Stimulated activated CD4-positive, alpha-beta T cell treated with anti-CD3 and anti-CD28 coated beads, Interleukin-4, amount 100 ng/mL, for 1 hour (primary cell): Measurements from ENCODE around the gene RAPSN.

Source experiments
- DNase-seq: peaks from one replicate; pipeline ENCODE4 v3.0.0-alpha.2; 2020

RAPSN gene

DNA sequence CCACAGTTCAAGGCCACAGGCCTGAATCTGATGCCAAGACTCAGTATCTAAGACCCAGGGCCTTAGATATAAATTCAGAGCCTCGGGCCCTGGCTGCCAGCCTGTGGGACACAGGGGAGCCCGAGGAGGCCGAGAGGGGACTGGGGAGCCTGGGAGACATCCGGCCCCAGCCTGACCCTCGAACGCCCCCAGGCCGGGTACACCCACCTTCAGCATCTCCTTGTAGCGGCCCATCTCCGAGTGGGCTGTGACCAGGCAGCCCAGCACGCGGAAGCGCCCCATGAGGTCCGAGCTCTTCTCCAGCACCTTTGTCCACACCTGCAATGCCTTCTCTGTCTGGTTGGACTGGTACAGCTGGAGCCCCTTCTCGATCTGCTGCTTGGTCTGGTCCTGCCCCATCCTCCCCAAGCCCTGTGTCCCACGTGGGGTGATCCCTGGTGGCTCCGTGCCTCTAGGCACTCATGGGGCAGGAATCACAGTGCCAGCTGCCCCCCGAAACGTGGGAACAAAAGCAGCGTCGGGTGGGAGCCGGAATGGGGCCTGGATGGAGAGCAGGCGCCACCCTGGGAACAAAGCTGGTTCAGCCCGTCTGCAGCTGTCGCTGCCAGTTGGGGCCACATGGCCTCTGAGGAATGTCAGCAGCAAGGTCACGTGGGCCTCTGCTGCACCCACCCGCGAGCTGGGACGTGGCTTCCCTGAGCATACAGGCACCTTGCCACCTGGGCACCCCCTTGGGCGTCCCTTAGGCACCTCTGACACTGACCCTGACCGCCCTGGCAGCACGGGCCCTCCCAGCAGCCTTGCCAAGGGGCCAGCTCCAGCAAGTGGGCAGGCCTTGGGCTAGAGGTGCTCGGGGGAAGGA is at the start of gene RAPSN:
Gene RAPSN (minus strand): TSS at position 571 of the 862 bp plus-strand sequence. CDS start 172 bp downstream, at position 399.
- no peak for DNase-seq

DNA sequence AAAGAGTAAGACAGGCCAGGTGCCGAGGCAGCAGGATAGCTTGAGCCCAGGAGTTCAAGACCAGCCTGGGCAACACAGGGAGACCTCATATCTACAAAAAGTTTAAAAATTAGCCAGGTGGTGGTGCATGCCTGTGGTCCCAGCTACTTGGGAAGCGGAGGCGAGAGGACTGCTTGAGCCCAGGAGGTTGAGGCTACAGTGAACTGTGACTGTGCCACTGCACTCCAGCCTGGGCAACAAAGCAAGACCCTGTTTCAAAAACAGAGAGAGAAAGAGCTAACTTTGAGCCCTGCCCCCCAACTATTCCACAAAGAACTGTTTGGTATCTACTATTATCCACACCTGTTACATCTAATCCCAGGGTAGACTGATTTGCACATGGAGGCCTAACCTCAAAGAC is 49.2 kb upstream of the RAPSN start:
- no peak for DNase-seq

GRCh38 chr11:47496808-47497207 is 47.9 kb upstream of the RAPSN start:
- DNase-seq: no peak

DNA sequence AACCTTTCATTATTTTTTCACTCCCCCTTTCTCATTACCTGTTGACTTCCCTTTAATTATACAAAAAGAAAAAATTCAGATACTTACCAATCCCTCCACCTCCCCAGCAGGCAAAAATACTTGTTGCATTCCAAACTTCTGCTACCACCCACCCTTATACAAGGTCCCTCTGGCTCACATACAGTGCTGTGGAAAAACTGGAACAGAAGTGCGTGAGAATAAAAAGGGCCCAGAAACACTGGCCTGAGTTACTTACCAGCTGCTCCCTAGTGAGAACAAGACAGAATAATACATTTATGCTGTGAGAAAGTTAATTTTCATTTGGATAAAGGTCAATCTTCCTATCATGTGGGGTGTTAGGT is 46.9 kb upstream of the RAPSN start:
- no peak for DNase-seq

DNA sequence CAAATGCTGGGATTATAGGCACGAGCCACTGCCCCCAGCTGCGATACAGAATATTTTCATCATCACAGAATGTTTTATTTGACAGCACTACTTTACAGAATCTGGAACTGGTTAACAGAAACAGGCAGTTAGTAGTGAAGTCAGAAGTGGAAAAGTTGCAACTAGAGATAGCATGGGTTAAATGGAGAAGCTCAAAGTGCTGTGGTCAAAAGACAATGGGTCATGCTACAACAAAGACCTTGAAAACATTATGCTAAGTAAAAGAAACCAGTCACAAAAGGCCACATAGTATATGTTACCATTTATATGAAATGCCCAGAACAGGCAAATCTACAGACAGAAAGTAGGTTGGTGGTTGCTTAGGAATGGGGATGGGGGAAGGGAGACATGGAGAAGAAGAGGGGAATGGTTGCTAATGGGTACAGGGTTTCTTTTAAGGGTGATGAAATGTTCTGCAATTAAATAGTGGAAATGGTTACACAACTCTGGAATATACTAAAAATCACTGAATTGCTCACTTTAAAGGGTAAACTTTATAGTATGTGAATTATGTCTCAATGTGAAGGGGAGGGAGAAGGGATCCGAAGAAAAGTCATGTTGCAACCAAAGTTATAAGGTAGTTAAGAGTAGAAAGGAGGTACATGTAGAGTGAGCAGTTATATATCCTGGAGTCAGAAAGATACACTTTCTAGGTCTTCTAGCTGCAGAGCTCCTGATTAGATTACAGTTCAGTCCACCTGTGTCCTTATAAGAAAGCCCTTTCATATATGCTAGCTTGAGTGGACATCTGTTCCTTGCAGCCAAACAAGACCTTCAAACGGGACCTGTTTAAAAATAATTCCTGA is 46.3 kb upstream of the RAPSN start:
- no peak for DNase-seq

DNA sequence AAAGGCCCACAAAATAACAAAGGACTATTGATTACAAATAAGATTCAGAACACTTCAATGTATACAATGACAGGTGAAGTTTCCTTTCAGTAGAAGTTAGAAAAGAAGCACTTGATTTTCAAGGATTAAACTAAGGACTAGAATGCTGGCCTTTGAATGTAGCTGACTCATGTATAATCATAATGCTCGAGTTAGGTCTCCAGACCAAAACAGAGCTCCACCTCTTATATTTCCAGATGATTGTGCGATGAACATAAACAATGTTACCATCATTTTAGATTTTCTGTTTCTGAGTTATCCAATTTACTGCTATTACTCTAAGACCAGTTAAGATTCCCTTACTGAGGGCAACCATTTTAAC is 40.4 kb upstream of the RAPSN start:
- no peak for DNase-seq

- DNase-seq: no peak
These were observed 39.9 kb upstream of the RAPSN start for GRCh38 chr11:47488674-47489394.

DNA sequence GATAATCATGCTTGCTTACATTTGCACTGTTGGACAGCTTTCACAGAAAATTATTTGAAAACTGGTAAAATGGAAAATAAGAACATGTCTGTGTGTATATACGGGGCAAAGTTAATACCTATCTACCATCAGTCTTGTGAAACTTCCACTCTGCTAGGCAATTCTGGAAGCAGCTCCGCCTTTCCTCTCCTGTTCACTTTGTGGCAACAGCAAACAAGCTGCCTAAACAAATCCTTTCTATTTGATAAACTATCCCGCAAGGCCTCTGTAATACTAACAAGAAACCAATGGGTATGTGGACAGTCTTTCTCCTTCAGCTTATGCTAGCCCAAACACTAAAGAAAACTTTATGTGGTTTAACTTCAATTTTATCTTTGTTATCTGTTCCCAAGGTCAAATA is 39.2 kb upstream of the RAPSN start:
- no peak for DNase-seq

GRCh38 chr11:47487421-47487820 is 38.5 kb upstream of the RAPSN start:
- no peak for DNase-seq

- DNase-seq: no peak
These were observed 36.2 kb upstream of the RAPSN start for GRCh38 chr11:47485107-47485506.

DNA sequence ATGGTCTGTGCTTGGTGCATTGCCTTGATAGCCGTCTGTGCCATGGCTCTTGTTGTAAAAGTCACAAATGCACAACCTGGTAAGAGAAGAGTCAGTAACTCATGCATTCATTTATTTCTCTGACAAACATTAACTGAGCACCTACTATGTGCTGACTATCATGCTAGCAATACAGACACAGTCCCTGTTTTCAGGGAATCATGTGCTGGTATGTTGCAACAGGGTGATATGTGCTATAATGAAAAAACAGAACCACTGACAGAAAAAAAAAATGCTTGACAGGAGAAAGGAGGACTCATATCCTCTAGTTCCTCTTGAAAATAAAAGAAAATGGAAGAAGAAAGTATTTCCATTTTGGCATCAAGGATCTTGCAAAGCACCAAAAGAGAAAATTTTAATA is 34.5 kb upstream of the RAPSN start:
- DNase-seq: no peak

DNA sequence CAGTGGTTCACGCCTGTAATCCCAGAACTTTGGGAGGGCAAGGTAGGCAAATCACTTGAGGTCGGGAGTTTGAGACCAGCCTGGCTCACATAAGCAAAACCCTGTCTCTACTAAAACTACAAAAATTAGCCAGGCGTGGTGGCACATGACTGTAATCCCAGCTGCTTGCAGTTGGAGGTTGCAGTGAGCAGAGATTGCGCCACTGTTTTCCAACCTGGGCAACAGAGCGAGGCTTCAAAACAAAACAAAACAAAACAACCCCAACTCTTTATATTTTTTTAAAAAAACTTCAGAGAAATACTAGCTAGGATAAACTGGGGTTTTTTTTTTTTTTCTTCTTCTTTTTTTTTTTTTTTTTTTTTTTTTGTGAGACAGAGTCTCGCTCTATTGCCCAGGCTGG is 31.8 kb upstream of the RAPSN start:
- DNase-seq: no peak

DNA sequence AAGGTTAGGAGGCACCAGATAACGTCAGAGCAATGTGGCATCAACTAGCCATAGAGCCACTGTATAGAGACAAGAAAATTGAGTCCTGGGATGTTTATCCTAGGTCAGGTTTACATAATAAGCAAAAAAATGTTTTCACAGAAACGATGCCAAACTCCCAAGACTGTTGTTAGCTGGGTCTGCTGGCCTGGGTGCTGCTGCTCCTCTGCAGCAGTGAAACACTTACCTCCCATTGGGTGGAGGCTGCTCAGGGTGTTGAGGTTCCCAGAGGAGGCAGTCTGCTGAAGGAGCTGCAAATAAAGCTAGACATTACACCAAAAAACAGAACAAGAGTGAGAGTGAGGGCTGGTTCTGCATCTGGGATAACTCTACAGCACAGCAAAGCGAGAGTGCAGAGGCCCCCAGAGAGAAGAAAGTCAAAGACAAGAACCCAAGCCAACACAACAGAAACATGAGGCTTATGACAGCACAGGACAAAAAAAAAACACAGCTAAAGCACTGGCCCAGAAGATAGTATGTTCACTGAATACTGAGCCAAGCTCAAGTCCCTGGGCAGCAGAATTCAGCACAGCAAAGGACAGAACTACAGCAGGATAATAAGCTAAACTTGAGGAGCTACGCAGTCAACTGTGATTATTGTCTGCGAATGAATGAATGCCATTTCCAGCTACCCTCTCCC is 29.9 kb upstream of the RAPSN start:
- DNase-seq: no peak

DNA sequence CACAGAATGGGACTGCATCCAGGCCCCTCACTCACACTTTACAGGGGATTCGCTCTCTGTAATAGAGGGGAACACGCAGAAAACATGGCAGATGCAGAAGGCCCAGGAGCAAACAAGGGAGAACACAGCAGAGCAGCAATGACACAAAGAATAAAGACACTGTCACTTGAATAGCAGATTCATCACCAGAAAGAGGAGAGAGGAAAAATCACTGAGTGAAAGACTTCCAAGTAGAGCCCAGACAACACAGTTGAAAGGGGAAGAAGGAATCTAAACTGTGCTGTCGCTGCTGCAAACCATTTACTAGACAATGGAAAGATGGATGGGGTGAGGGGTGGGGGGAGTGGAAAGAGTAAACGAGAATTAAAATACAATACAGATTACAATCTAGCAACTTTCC is 28.8 kb upstream of the RAPSN start:
- DNase-seq: no peak

DNA sequence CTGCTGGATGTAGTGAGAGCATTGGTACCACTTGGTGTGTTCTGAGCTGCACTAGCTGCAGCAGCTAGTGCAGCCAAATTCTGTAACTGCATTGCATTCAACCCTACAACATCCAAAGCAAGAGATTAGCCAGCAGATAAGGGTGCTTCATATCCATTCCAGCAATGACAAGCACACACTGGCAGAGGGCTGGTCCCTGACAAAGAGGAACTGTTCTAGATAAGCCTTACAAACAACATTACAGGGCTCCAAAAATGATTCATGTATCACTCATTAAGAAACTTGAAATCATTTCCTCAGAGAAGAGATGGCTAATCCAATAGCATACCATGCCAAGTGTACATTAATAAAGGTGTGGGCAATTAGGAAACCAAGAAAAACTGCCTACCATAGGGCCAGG is 28.4 kb upstream of the RAPSN start:
- DNase-seq: no peak

DNA sequence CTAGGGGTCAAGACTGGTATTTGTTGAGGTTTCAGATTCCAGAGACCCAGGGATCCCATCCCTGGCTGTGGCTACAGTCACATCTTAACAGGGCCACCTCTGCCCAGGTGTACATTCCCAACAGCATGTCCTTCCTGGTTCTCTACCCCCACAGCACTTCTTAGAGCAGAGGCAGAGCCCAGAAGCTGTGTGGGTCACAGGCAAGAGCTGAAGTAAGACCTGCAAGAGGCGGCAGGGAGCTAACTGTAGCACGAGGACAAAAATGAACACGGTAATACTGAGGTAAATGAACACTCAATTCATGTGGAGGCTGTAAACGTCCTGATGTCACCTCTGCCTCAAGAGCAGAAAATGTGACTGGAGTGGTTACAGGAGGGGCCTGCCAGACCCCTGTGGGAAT is 21.7 kb upstream of the RAPSN start:
- DNase-seq: no peak

DNA sequence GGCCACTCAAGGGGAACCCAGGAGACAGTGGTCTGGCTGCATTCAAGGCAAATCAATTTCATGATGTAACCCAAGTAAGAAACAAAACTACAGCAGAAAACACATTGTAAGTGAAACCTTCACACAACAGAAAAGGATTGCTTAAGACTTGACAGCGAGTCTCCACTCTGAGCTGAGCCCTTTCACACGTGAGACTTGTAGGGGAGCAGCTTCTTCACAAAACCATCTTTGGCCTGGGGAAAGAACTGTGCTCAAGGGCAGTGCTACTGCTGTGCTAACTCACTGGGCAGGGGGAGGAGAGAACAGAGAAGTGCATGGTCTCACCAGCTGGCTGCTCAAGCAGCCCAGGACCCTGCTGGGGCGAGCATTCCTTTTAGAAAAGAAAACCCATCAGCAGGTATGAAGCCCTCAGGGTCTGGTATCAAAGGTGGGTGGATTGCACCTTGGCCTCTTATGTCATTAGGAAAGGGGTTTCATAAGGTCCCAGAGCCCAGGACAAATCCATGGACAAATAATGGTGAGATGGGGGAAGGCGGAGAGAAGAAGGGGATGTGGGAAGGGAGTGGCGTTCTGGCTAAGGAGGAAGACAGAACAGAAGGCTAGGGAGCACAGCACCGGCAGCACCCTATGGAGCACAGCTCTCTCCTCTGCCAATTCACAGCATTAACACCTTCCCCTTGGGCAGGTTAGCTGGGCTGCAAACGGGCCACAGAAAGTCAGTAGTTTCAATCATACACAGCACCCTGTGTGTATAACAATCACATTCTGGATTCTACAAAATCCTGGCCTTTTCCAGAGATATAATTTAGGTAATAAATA is 20.6 kb upstream of the RAPSN start:
- no peak for DNase-seq

DNA sequence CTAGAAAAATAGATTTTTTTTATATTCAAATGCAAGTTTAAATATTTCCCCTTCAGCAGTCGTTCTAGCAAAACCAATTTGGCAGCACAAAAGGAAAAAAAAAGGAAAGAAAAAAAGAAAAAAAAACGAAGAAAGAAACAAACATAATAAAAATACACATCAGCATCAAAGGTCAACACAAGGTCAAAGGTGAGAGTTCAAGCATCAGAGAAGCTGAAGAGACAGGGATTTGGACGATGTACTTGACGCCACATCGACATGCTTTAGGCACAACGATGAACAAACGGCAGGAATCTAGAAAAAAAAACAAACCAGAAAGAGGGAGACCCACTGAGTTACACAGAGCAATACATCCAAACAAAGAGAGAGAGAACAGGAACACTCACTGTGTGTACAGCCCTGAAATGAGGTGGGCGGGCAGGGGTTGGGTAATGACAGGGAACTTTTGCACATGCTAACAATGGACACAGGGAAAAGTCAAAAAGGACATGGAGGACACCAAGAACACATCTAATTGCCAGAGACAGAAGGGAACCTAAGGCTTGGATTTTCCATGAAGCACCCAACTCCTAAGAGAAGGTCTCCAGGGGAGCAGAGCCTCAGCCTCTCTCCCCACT is 19.8 kb upstream of the RAPSN start:
- DNase-seq: no peak

DNA sequence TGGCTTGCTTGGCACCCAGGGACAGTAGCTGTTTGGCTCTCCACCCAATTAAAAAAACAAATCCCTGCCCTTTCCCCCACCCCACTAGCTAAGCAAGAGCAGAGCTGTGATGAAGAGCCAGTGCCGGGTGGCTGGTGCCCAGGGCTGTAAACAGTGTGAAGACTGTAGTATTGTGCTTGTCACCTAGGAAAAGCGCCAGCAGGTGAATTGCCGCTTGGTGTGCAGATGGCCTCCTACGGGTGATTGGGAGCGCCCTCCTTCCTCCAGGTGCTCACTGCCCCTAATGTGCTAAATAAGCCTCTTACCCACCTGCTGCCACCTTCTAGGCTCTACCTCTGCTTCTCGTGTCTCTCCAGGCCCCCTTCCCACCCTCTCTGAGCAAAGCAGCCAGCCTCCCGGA is 18.4 kb upstream of the RAPSN start:
- DNase-seq: no peak

GRCh38 chr11:47466701-47467250 is 17.8 kb upstream of the RAPSN start:
- DNase-seq: no peak

DNA sequence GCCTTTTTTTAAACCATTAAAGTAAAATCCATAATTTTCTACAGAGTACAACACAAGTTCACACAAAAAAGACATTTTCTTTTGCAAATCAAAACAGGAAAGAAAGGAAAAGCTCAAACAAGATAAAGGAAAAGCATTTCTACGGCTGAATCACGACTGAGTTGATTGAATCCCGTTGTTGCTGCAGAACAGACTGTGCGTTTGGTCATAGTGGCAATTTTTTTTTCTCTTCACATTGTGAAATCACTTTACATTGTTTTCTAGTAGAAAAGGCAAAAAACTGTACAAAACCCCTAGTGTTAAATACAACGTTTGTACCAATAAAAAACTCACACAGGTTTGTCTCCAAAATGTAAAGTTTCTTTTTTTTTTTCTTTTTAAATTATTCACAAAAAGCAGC is 17.3 kb upstream of the RAPSN start:
- no peak for DNase-seq
